Liver (tissue), 9 donors: ENCODE measurements around the gene ETS2. TPM values are rescaled to one million over a fixed set of nuclear protein-coding genes. Genes with fewer than 3 reads are reported as not detected.
A peak's percentile ranks its signal among the peaks of the same experiment; 100 is the strongest.

Source experiments
- DNase-seq: peaks from one replicate; pipeline ENCODE4 v3.0.0-alpha.2; 2017; ENCODE audit warnings: low spot score
- H3K27ac ChIP-seq, 2 donors: one replicate each; pipeline ENCODE4 v1.7.0; 2013; ENCODE audit warnings: inconsistent platforms in 2 of 2, low read length in 2 of 2, control low read depth in 1 of 2, low read depth in 1 of 2, mild to moderate bottlenecking in 1 of 2
- H3K27me3 ChIP-seq, 4 donors: one replicate each; pipeline versions ENCODE4 v1.6.1 to v1.7.0; 2013; ENCODE audit warnings: low read length in 3 of 4, inconsistent platforms in 1 of 4, mild to moderate bottlenecking in 1 of 4, moderate library complexity in 1 of 4; ENCODE audit not compliant: control insufficient read depth in 4 of 4, insufficient read depth in 4 of 4
- H3K36me3 ChIP-seq, 4 donors: one replicate each; pipeline versions ENCODE4 v1.6.1 to v1.7.0; 2013; ENCODE audit warnings: low read length in 3 of 4, mild to moderate bottlenecking in 3 of 4, low read depth in 1 of 4, moderate library complexity in 1 of 4; ENCODE audit not compliant: control insufficient read depth in 4 of 4, insufficient read depth in 3 of 4
- H3K4me1 ChIP-seq, 4 donors: one replicate each; pipeline versions ENCODE4 v1.6.1 to v1.7.0; 2013; ENCODE audit warnings: low read length in 3 of 4, mild to moderate bottlenecking in 3 of 4, moderate library complexity in 1 of 4; ENCODE audit not compliant: control insufficient read depth in 4 of 4, insufficient read depth in 4 of 4
- H3K4me3 ChIP-seq, 3 donors: one replicate each; pipeline versions ENCODE4 v1.6.1 to v1.7.0; 2013; ENCODE audit warnings: low read length in 3 of 3, control low read depth in 1 of 3, low read depth in 1 of 3, mild to moderate bottlenecking in 1 of 3
- H3K9ac ChIP-seq, 2 donors: one replicate each; pipeline ENCODE4 v1.7.0; 2013; ENCODE audit warnings: low read length in 2 of 2, mild to moderate bottlenecking in 2 of 2, moderate library complexity in 2 of 2, control low read depth in 1 of 2, low read depth in 1 of 2
- H3K9me3 ChIP-seq, 4 donors: one replicate each; pipeline versions ENCODE4 v1.6.1 to v1.7.0; 2013; ENCODE audit warnings: low read length in 3 of 4; ENCODE audit not compliant: control insufficient read depth in 4 of 4
- EGR1 ChIP-seq, 2 donors: IDR thresholded peaks; 2 replicates each; pipeline ENCODE4 v1.6.1; 2016 to 2018; ENCODE audit warnings: antibody characterized with exemption in 2 of 2, low read depth in 2 of 2
- FOXA1 ChIP-seq: IDR thresholded peaks from 2 replicates; pipeline ENCODE4 v1.6.1; 2016; ENCODE audit warnings: antibody characterized with exemption
- FOXA2 ChIP-seq: IDR thresholded peaks from 2 replicates; pipeline ENCODE4 v1.6.1; 2016; ENCODE audit warnings: antibody characterized with exemption
- GABPA ChIP-seq, 2 donors: IDR thresholded peaks in 1 of 2; conservative IDR thresholded peaks in 1 of 2; 2 replicates each; pipeline ENCODE4 v1.6.1; 2016; ENCODE audit warnings: antibody characterized with exemption in 2 of 2, mild to moderate bottlenecking in 1 of 2, moderate library complexity in 1 of 2
- HNF4A ChIP-seq, 2 donors: conservative IDR thresholded peaks; 2 replicates each; pipeline ENCODE4 v1.6.1; 2016; ENCODE audit warnings: antibody characterized with exemption in 2 of 2, mild to moderate bottlenecking in 2 of 2
- HNF4G ChIP-seq: IDR thresholded peaks from 2 replicates; pipeline ENCODE4 v1.6.1; 2016; ENCODE audit warnings: antibody characterized with exemption
- JUND ChIP-seq, 2 donors: IDR thresholded peaks; 2 replicates each; pipeline ENCODE4 v1.6.1; 2016; ENCODE audit warnings: antibody characterized with exemption in 2 of 2
- NR2F2 ChIP-seq: IDR thresholded peaks from 2 replicates; pipeline ENCODE4 v1.6.1; 2016; ENCODE audit warnings: antibody characterized with exemption
- RAD21 ChIP-seq, 2 donors: IDR thresholded peaks; 2 replicates each; pipeline ENCODE4 v1.6.1; 2016; ENCODE audit warnings: antibody characterized with exemption in 2 of 2, mild to moderate bottlenecking in 2 of 2
- RXRA ChIP-seq, 2 donors: IDR thresholded peaks; 2 replicates each; pipeline ENCODE4 v1.6.1; 2017 to 2018; ENCODE audit warnings: antibody characterized with exemption in 2 of 2, mild to moderate bottlenecking in 1 of 2
- SP1 ChIP-seq: IDR thresholded peaks from 2 replicates; pipeline ENCODE4 v1.6.1; 2018; ENCODE audit warnings: antibody characterized with exemption, mild to moderate bottlenecking
- YY1 ChIP-seq: IDR thresholded peaks from 2 replicates; pipeline ENCODE4 v1.6.1; 2016; ENCODE audit warnings: antibody characterized with exemption, mild to moderate bottlenecking
- WGBS: extraction: QIAGEN DNeasy Blood & Tissue Kit; methylation state at CpG from one replicate; pipeline ENCODE4 v1.1.7; 2013; 5-methylcytosine and 5-hydroxymethylcytosine counted together
- polyA plus RNA-seq, 2 donors: library from polyadenylated mRNA; stranded (reverse) in 1 of 2; unstranded in 1 of 2; fragments of 200-250 nt in 1 of 2; fragments of >200 nt in 1 of 2; fragmentation: Nextera tagmentation in 1 of 2; extraction: Ambion mirVana in 1 of 2; gene quantifications; one replicate each; pipeline versions ENCODE4 v1.2.1 to v1.2.3, GENCODE V29; 2013 to 2015
- total RNA-seq, 2 donors: library from RNA; depleted of rRNA; stranded (reverse); fragments of >200 nt; gene quantifications; one replicate each; pipeline ENCODE4 v1.2.3, GENCODE V29; 2014
- TF ChIP-seq, protein P1 (sequence below): IDR thresholded peaks from 2 replicates; pipeline ENCODE4 v1.6.1; 2016; ENCODE audit warnings: antibody characterized with exemption
- TF ChIP-seq, protein P2 (sequence below): IDR thresholded peaks from 2 replicates; pipeline ENCODE4 v1.6.1; 2016; ENCODE audit warnings: antibody characterized with exemption, mild to moderate bottlenecking
- TF ChIP-seq, protein P3 (sequence below): IDR thresholded peaks from 2 replicates; pipeline ENCODE4 v1.6.1; 2016; ENCODE audit warnings: antibody characterized with exemption
- donor health status: healthy.
- donor health status: healthy.
- donor health status: healthy.
- donor health status: healthy.
- donor health status: healthy.

The ETS2 gene
- total and polyA plus RNA-seq, 4 donors: 20.2 to 90.7 (median 41.8) TPM

DNA sequence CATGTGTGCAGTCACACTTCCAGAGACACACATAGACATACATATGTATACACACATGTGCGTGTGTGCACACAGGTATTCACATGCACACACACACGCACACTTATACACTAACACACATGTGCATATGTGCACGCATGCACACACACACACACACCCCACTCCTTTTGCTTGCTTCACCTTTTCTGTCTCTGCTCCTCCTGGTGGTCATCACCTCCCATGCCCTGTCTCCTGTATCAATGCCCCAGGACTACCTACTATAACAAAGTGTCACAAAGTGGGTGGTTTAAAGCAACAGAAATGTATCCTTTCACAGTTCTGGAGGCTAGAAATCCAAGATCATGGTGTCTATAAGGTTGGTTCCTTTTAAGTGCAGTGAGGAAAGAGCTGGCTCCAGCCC is 27.4 kb downstream of the ETS2 start:
- H3K27ac ChIP-seq: peak overlapping the region in 1 of 2 donors; percentile 2
- H3K9ac ChIP-seq: no peak overlapping the region
- H3K27me3 ChIP-seq: no peaks in the 10 kb centered on the region
- H3K4me3 ChIP-seq: no peak overlapping the region
- no peaks in the 10 kb centered on the region for H3K36me3 ChIP-seq
- WGBS: 97% methylated on average over 3 of the region's 3 CpGs
- TF ChIP-seq, protein P1, sequence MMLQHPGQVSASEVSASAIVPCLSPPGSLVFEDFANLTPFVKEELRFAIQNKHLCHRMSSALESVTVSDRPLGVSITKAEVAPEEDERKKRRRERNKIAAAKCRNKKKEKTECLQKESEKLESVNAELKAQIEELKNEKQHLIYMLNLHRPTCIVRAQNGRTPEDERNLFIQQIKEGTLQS: no peak
- no peak for TF ChIP-seq FOXA2
- no peak for TF ChIP-seq SP1
- TF ChIP-seq HNF4G: no peak
- no peak for TF ChIP-seq NR2F2
- TF ChIP-seq RXRA (IDR thresholded peaks at IDR 0.05): no peak
- no peak for TF ChIP-seq RAD21 (IDR thresholded peaks at IDR 0.05)
- no peak for TF ChIP-seq YY1
- no peak for TF ChIP-seq HNF4A (conservative IDR thresholded peaks at IDR 0.05)
- no peak for TF ChIP-seq FOXA1
- TF ChIP-seq, protein P2, sequence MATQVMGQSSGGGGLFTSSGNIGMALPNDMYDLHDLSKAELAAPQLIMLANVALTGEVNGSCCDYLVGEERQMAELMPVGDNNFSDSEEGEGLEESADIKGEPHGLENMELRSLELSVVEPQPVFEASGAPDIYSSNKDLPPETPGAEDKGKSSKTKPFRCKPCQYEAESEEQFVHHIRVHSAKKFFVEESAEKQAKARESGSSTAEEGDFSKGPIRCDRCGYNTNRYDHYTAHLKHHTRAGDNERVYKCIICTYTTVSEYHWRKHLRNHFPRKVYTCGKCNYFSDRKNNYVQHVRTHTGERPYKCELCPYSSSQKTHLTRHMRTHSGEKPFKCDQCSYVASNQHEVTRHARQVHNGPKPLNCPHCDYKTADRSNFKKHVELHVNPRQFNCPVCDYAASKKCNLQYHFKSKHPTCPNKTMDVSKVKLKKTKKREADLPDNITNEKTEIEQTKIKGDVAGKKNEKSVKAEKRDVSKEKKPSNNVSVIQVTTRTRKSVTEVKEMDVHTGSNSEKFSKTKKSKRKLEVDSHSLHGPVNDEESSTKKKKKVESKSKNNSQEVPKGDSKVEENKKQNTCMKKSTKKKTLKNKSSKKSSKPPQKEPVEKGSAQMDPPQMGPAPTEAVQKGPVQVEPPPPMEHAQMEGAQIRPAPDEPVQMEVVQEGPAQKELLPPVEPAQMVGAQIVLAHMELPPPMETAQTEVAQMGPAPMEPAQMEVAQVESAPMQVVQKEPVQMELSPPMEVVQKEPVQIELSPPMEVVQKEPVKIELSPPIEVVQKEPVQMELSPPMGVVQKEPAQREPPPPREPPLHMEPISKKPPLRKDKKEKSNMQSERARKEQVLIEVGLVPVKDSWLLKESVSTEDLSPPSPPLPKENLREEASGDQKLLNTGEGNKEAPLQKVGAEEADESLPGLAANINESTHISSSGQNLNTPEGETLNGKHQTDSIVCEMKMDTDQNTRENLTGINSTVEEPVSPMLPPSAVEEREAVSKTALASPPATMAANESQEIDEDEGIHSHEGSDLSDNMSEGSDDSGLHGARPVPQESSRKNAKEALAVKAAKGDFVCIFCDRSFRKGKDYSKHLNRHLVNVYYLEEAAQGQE: no peak
- no peak for TF ChIP-seq EGR1 (IDR thresholded peaks at IDR 0.05; ENCODE audit: low read depth in 2 of 2)
- DNase-seq: no peak
- H3K4me1 ChIP-seq: peaks cover 0 to 11% (median 2%) of the 10 kb centered on the region in 4 donors
- no peaks in the 10 kb centered on the region for H3K9me3 ChIP-seq

DNA sequence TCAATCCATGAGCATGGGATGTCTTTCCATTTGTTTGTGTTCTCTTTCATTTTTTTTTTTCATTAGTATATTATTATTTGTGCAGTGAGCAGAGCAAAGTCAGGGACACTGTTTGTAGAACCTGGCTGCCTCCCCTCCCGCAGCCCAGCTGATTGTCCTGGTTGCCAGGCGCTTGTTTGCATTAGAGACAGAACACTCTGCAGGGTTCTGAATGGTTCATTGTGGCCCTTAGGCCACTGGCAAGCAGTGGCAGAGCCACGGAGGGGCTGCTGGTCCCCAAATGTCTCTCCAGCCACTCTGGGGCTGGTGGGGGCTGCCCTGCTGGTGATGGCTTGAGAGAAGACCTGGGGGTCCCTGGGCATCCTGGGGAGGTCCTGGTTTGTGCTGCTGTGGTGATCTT is 29.0 kb downstream of the ETS2 start:
- Histone ChIP-seq H3K4me3 (no peak overlapping the region), H3K9ac (no peak overlapping the region), H3K4me1 (peaks cover 0 to 11% (median 2%) of the 10 kb centered on the region in 4 donors), H3K27me3 (no peaks in the 10 kb centered on the region), H3K9me3 (no peaks in the 10 kb centered on the region), H3K36me3 (no peaks in the 10 kb centered on the region), H3K27ac (no peak overlapping the region)
- WGBS: 67% methylated on average over 3 of the region's 3 CpGs
- TF ChIP-seq SP1 (no peak), FOXA1 (no peak)
- DNase-seq: no peak

DNA sequence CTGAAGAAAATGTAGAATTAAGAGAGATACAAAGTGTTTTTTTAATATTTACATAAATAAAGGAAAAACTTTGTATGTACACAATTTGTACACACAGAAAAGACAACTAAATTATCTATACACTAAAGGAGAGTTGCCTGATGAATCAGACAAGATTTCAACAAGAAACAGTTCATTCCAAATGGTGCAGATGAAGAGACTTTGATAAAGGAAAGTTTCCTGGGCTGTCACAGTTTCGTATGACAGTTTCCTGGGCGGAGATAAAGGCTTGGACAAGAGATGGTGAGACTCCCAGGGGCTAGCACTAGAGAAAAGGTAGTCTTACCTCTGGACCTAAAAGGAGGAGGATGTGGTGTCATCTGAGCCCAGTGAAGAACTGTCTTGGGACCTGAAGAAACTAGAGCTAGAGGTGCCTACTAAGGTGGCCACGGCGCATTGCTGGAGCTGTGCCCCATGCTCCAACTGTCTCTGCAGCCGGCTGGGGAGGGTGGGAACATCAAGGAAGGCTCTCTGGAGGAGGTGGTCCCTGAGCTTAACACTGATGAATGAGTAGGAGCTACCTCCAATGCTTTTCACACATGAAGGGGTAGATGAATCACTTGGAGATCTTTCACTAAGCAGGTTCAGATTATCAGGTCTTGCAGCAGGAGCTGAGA is 32.2 kb downstream of the ETS2 start:
- Histone ChIP-seq H3K27me3 (no peaks in the 10 kb centered on the region), H3K9me3 (no peaks in the 10 kb centered on the region), H3K4me3 (no peak overlapping the region), H3K4me1 (no peaks in the 10 kb centered on the region), H3K36me3 (no peaks in the 10 kb centered on the region), H3K27ac (no peak overlapping the region), H3K9ac (no peak overlapping the region)
- no peak for TF ChIP-seq FOXA2
- TF ChIP-seq SP1: no peak
- no peak for TF ChIP-seq JUND (IDR thresholded peaks at IDR 0.05)
- TF ChIP-seq, protein P3, sequence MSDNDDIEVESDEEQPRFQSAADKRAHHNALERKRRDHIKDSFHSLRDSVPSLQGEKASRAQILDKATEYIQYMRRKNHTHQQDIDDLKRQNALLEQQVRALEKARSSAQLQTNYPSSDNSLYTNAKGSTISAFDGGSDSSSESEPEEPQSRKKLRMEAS: no peak
- TF ChIP-seq NR2F2: no peak
- TF ChIP-seq RXRA (IDR thresholded peaks at IDR 0.05): no peak
- no peak for TF ChIP-seq GABPA (IDR thresholded peaks at IDR 0.05 in 1 of 2, conservative IDR thresholded peaks at IDR 0.05 in 1 of 2)
- no peak for TF ChIP-seq YY1
- TF ChIP-seq, protein P1: no peak
- no peak for TF ChIP-seq EGR1 (IDR thresholded peaks at IDR 0.05; ENCODE audit: low read depth in 2 of 2)
- 75% methylated on average over 5 of the region's 5 CpGs for WGBS
- no peak for DNase-seq
